ENCODE data around the gene RNF130.

RNF130 gene

GRCh38 chr5:180111273-180112002 is 39.9 kb upstream of the RNF130 start:
- no peak for TF ChIP-seq CTCF (conservative IDR thresholded peaks at IDR 0.05; ENCODE audit: low read depth, low read length)
- no peaks in the 10 kb centered on the region for H4K20me1 ChIP-seq (ENCODE audit: insufficient read depth)
- H3K4me1 ChIP-seq (ENCODE audit: low read depth, poor library complexity, severe bottlenecking): no peaks in the 10 kb centered on the region
- H2AFZ ChIP-seq (ENCODE audit: low read depth): no peak overlapping the region
- no peak overlapping the region for H3K9ac ChIP-seq
- no peak overlapping the region for H3K4me2 ChIP-seq
- H3K27me3 ChIP-seq (ENCODE audit: insufficient read depth, low read depth): no peaks in the 10 kb centered on the region
- H3K4me3 ChIP-seq (IDR thresholded peaks at IDR 0.05; ENCODE audit: insufficient read depth, low read depth, low read length): no peak overlapping the region
- no peaks in the 10 kb centered on the region for H3K36me3 ChIP-seq (ENCODE audit: insufficient read depth)
- H3K79me2 ChIP-seq (ENCODE audit: insufficient read depth, low read depth): no peaks in the 10 kb centered on the region
- H3K27ac ChIP-seq: no peak overlapping the region

- no peaks in the 10 kb centered on the region for H4K20me1 ChIP-seq (ENCODE audit: insufficient read depth)
- H3K36me3 ChIP-seq (ENCODE audit: insufficient read depth): no peaks in the 10 kb centered on the region
- no peaks in the 10 kb centered on the region for H3K27me3 ChIP-seq (ENCODE audit: insufficient read depth, low read depth)
- H3K4me3 ChIP-seq (IDR thresholded peaks at IDR 0.05; ENCODE audit: insufficient read depth, low read depth, low read length): no peak overlapping the region
- no peak overlapping the region for H3K9ac ChIP-seq
- no peak overlapping the region for H3K4me2 ChIP-seq
- no peak overlapping the region for H3K27ac ChIP-seq
- no peak overlapping the region for H2AFZ ChIP-seq (ENCODE audit: low read depth)
- H3K4me1 ChIP-seq (ENCODE audit: low read depth, poor library complexity, severe bottlenecking): no peaks in the 10 kb centered on the region
- H3K79me2 ChIP-seq (ENCODE audit: insufficient read depth, low read depth): no peaks in the 10 kb centered on the region
- TF ChIP-seq CTCF (conservative IDR thresholded peaks at IDR 0.05; ENCODE audit: low read depth, low read length): no peak
Observed at GRCh38 chr5:180109920-180110319, 38.4 kb upstream of the RNF130 start.

GRCh38 chr5:180107005-180107404 is 35.4 kb upstream of the RNF130 start:
- Histone ChIP-seq H3K4me2 (no peak overlapping the region), H2AFZ (ENCODE audit: low read depth) (no peak overlapping the region), H3K9ac (no peak overlapping the region), H3K4me3 (IDR thresholded peaks at IDR 0.05; ENCODE audit: insufficient read depth, low read depth, low read length) (no peak overlapping the region), H3K27me3 (ENCODE audit: insufficient read depth, low read depth) (no peaks in the 10 kb centered on the region), H3K79me2 (ENCODE audit: insufficient read depth, low read depth) (no peaks in the 10 kb centered on the region), H3K36me3 (ENCODE audit: insufficient read depth) (no peaks in the 10 kb centered on the region), H3K27ac (no peak overlapping the region), H4K20me1 (ENCODE audit: insufficient read depth) (no peaks in the 10 kb centered on the region), H3K4me1 (ENCODE audit: low read depth, poor library complexity, severe bottlenecking) (no peaks in the 10 kb centered on the region)
- TF ChIP-seq CTCF (conservative IDR thresholded peaks at IDR 0.05; ENCODE audit: low read depth, low read length): no peak

GRCh38 chr5:180105827-180106312 is 34.3 kb upstream of the RNF130 start:
- Histone ChIP-seq H3K9ac (no peak overlapping the region), H3K79me2 (ENCODE audit: insufficient read depth, low read depth) (no peaks in the 10 kb centered on the region), H3K27ac (no peak overlapping the region), H4K20me1 (ENCODE audit: insufficient read depth) (no peaks in the 10 kb centered on the region), H3K4me3 (IDR thresholded peaks at IDR 0.05; ENCODE audit: insufficient read depth, low read depth, low read length) (no peak overlapping the region), H3K4me1 (ENCODE audit: low read depth, poor library complexity, severe bottlenecking) (no peaks in the 10 kb centered on the region), H3K4me2 (no peak overlapping the region), H2AFZ (ENCODE audit: low read depth) (no peak overlapping the region), H3K27me3 (ENCODE audit: insufficient read depth, low read depth) (no peaks in the 10 kb centered on the region), H3K36me3 (ENCODE audit: insufficient read depth) (no peaks in the 10 kb centered on the region)
- TF ChIP-seq CTCF (conservative IDR thresholded peaks at IDR 0.05; ENCODE audit: low read depth, low read length): no peak

Measured in KMS-11 (cell line).